SU-DHL-6 (cell line): ENCODE data around the gene TRIM33.

ENCODE experiments used
- H2AFZ ChIP-seq: fragments of 200-600 bp; sonication (generic); 2 replicates; pipeline ENCODE4 v1.6.1; 2014; ENCODE audit warnings: low read depth, mild to moderate bottlenecking, moderate library complexity, mixed read lengths, antibody characterized with exemption, low read length; ENCODE audit not compliant: severe bottlenecking
- H3F3A ChIP-seq: fragments of 200-600 bp; shearing (Covaris generic); 2 replicates; pipeline ENCODE4 v1.6.0; 2016; ENCODE audit warnings: antibody characterized with exemption, mild to moderate bottlenecking; ENCODE audit not compliant: insufficient read depth
- H3K27ac ChIP-seq: fragments of 200-600 bp; sonication (generic); 2 replicates; pipeline ENCODE4 v1.5.1; 2016; ENCODE audit warnings: low read depth, mild to moderate bottlenecking, low read length, moderate library complexity, mixed read lengths
- H3K27me3 ChIP-seq: fragments of 200-600 bp; sonication (generic), shearing (Covaris generic); 2 replicates; pipeline ENCODE4 v1.6.0; 2014; ENCODE audit warnings: mild to moderate bottlenecking, low read length
- H3K36me3 ChIP-seq: fragments of 200-600 bp; sonication (generic); 2 replicates; pipeline ENCODE4 v1.6.1; 2014; ENCODE audit warnings: mild to moderate bottlenecking, low read length, mixed read lengths
- H3K4me2 ChIP-seq: fragments of 300-600, 200-600 bp; shearing (Covaris generic), sonication (generic); 2 replicates; pipeline ENCODE4 v1.6.0; 2014; ENCODE audit warnings: low read length, low read depth, mild to moderate bottlenecking; ENCODE audit not compliant: poor library complexity, severe bottlenecking
- H3K4me3 ChIP-seq: fragments of 200-600 bp; sonication (generic); 2 replicates; pipeline ENCODE4 v1.5.1; 2014; ENCODE audit warnings: antibody characterized with exemption, low read length, mild to moderate bottlenecking, mixed read lengths; ENCODE audit not compliant: insufficient read depth, poor library complexity, severe bottlenecking
- H3K79me2 ChIP-seq: fragments of 200-600 bp; sonication (generic); 2 replicates; pipeline ENCODE4 v1.6.1; 2014; ENCODE audit warnings: mild to moderate bottlenecking, low read length, moderate library complexity; ENCODE audit not compliant: insufficient read depth
- H3K9ac ChIP-seq: fragments of 200-600 bp; sonication (generic); 2 replicates; pipeline ENCODE4 v1.7.0; 2014; ENCODE audit warnings: mild to moderate bottlenecking, low read length
- H3K9me2 ChIP-seq: fragments of 200-600 bp; sonication (generic); replicated peaks from 2 replicates; pipeline ENCODE4 v1.6.1; 2014; ENCODE audit warnings: low read length; ENCODE audit not compliant: insufficient read depth
- H3K9me3 ChIP-seq: fragments of 200-600 bp; sonication (generic); 2 replicates; pipeline ENCODE4 v1.6.1; 2014; ENCODE audit warnings: low read length, mixed read lengths; ENCODE audit not compliant: insufficient read depth
- H4K20me1 ChIP-seq: fragments of 200-600 bp; sonication (generic); 2 replicates; pipeline ENCODE4 v1.6.1; 2014; ENCODE audit warnings: low read depth, mild to moderate bottlenecking, antibody characterized with exemption, low read length, moderate library complexity, mixed read lengths
- CTCF ChIP-seq: fragments of 200-600 bp; sonication (generic); IDR thresholded peaks from one replicate; pipeline ENCODE4 v1.5.1; 2017; ENCODE audit warnings: antibody characterized with exemption, mild to moderate bottlenecking, low read length, moderate library complexity; ENCODE audit not compliant: insufficient read depth, poor library complexity, severe bottlenecking
- EZH2phosphoT487 ChIP-seq: fragments of 200-600 bp; sonication (generic), shearing (Covaris generic); conservative IDR thresholded peaks from 2 replicates; pipeline ENCODE4 v1.6.1; 2018; ENCODE audit warnings: mild to moderate bottlenecking, antibody characterized with exemption, low read length, moderate library complexity, mixed read lengths

Gene TRIM33

GRCh38 chr1:114550336-114550735 is 39.3 kb upstream of the TRIM33 start:
- Histone ChIP-seq H3K27ac (no peak overlapping the region), H3K9me2 (no peaks in the 10 kb centered on the region), H3K27me3 (no peaks in the 10 kb centered on the region), H3K4me2 (no peak overlapping the region), H3F3A (no peaks in the 10 kb centered on the region), H3K9ac (no peak overlapping the region), H3K36me3 (no peaks in the 10 kb centered on the region), H3K79me2 (no peaks in the 10 kb centered on the region), H3K4me3 (no peak overlapping the region), H2AFZ (no peak overlapping the region), H3K9me3 (no peaks in the 10 kb centered on the region), H4K20me1 (no peaks in the 10 kb centered on the region)
- no peak for TF ChIP-seq CTCF
- TF ChIP-seq EZH2phosphoT487: no peak

DNA sequence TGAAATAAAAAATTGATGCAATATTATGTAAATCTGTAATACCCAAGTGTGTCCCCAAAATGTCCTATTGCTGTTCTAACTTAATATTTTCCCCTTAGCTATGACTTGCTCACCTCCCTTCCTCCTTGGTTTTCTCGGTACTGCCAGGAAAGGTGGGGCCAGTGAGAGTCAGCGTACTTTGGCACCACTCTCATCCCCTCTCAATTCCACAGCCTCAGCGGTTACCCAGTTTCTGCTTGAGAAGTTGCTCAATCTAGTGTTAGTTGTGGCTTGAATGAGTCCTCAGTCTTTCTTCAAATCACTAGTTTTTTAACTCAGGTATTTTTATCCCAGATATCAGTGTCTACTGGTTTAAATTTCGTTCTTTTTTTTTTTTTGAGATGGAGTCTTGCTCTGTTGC is 38.1 kb upstream of the TRIM33 start:
- H3K4me2 ChIP-seq: no peak overlapping the region

GRCh38 chr1:114547076-114547475 is 36.1 kb upstream of the TRIM33 start:
- no peaks in the 10 kb centered on the region for H3K36me3 ChIP-seq
- no peak overlapping the region for H3K27ac ChIP-seq
- TF ChIP-seq CTCF: no peak
- no peak for TF ChIP-seq EZH2phosphoT487
- H3K9me3 ChIP-seq: no peaks in the 10 kb centered on the region
- no peaks in the 10 kb centered on the region for H4K20me1 ChIP-seq
- no peaks in the 10 kb centered on the region for H3F3A ChIP-seq
- H3K9me2 ChIP-seq: no peaks in the 10 kb centered on the region
- H3K79me2 ChIP-seq: no peaks in the 10 kb centered on the region
- no peak overlapping the region for H3K4me2 ChIP-seq
- H3K27me3 ChIP-seq: no peaks in the 10 kb centered on the region
- H2AFZ ChIP-seq: no peak overlapping the region
- no peak overlapping the region for H3K9ac ChIP-seq
- H3K4me3 ChIP-seq: no peak overlapping the region

More for the DNA sequence above, 38.1 kb upstream of the TRIM33 start:
- Histone ChIP-seq H3K27ac (no peak overlapping the region), H3K9me3 (no peaks in the 10 kb centered on the region), H3K27me3 (no peaks in the 10 kb centered on the region), H3K4me3 (no peak overlapping the region), H3K79me2 (no peaks in the 10 kb centered on the region), H2AFZ (no peak overlapping the region), H4K20me1 (no peaks in the 10 kb centered on the region), H3K9ac (no peak overlapping the region), H3F3A (no peaks in the 10 kb centered on the region), H3K9me2 (no peaks in the 10 kb centered on the region), H3K36me3 (no peaks in the 10 kb centered on the region)
- TF ChIP-seq CTCF: no peak
- no peak for TF ChIP-seq EZH2phosphoT487
